ENCODE measurements around the gene PECR. TPM values are rescaled to one million over a fixed set of nuclear protein-coding genes. Genes with fewer than 3 reads are reported as not detected.
A peak's percentile ranks its signal among the peaks of the same experiment; 100 is the strongest.

The PECR gene
- total RNA-seq, 1 donor from 2014 or later, result 21.2 TPM

- Histone ChIP-seq H3K4me2 (no peak overlapping the region), H3K9me3 (ENCODE audit: low read depth) (no peaks in the 10 kb centered on the region), H3K27ac (no peak overlapping the region), H3K27me3 (no peaks in the 10 kb centered on the region), H3K4me1 (no peaks in the 10 kb centered on the region), H3F3A (ENCODE audit: low read depth) (no peaks in the 10 kb centered on the region), H3K4me3 (no peak overlapping the region), H2AFZ (replicated peaks) (no peak overlapping the region), H3K79me2 (ENCODE audit: low read depth) (no peaks in the 10 kb centered on the region), H4K20me1 (ENCODE audit: low read depth) (no peaks in the 10 kb centered on the region), H3K36me3 (peaks cover 10% of the 10 kb centered on the region), H3K9ac (no peak overlapping the region)
- Mint-ChIP-seq H3K36me3 (peaks cover 3% of the 10 kb centered on the region), H3K27ac (peak overlapping the region; percentile 50), H3K4me1 (no peaks in the 10 kb centered on the region), H3K27me3 (ENCODE audit: insufficient read depth, low read depth) (no peaks in the 10 kb centered on the region), H3K4me3 (no peak overlapping the region), H3K9me3 (no peaks in the 10 kb centered on the region)
- TF ChIP-seq EZH2 (IDR thresholded peaks at IDR 0.05) (no peak), CTCF (IDR thresholded peaks at IDR 0.05) (no peak), EZH2phosphoT487 (IDR thresholded peaks at IDR 0.05) (no peak)
- DNase-seq (ENCODE audit: low spot score), result no peak
Measured at GRCh38 chr2:216057688-216058193, 23.9 kb downstream of the PECR start.

- Histone ChIP-seq H3K4me3 (no peak overlapping the region), H3K9ac (no peak overlapping the region), H3K27me3 (no peaks in the 10 kb centered on the region), H4K20me1 (ENCODE audit: low read depth) (no peaks in the 10 kb centered on the region), H2AFZ (replicated peaks) (no peak overlapping the region), H3K9me3 (ENCODE audit: low read depth) (no peaks in the 10 kb centered on the region), H3K4me2 (no peak overlapping the region), H3K4me1 (no peaks in the 10 kb centered on the region), H3K79me2 (ENCODE audit: low read depth) (no peaks in the 10 kb centered on the region), H3K27ac (no peak overlapping the region), H3F3A (ENCODE audit: low read depth) (no peaks in the 10 kb centered on the region), H3K36me3 (peaks cover 10% of the 10 kb centered on the region)
- H3K4me3 Mint-ChIP-seq, result no peak overlapping the region
- H3K27me3 Mint-ChIP-seq (ENCODE audit: insufficient read depth, low read depth), result no peaks in the 10 kb centered on the region
- no peak overlapping the region for H3K27ac Mint-ChIP-seq
- H3K9me3 Mint-ChIP-seq, result no peaks in the 10 kb centered on the region
- DNase-seq (ENCODE audit: low spot score), result no peak
- no peak for TF ChIP-seq EZH2phosphoT487 (IDR thresholded peaks at IDR 0.05)
- TF ChIP-seq EZH2 (IDR thresholded peaks at IDR 0.05), result no peak
- no peak for TF ChIP-seq CTCF (IDR thresholded peaks at IDR 0.05)
- peaks cover 7% of the 10 kb centered on the region for H3K36me3 Mint-ChIP-seq
- no peaks in the 10 kb centered on the region for H3K4me1 Mint-ChIP-seq
Measured at GRCh38 chr2:216056739-216057138, 24.9 kb downstream of the PECR start.

DNA sequence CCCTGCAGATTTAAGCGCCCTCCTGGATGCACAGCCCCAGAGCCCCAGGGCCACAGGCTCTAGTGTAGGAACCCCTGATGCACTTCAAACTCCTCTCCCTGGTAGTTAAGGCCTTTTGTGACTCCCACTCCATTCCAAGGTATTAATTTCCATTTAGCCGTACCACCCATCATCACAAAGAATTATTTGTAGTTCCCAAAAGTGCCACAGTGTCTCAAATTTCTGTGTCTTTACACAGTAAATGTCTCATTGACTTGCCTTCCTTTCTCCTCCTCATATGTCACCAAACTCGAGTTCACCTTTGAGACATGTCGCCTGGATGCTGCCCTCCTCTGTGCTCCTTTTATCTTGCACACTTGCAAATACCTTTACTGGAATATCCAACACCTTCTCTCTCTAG is 25.9 kb downstream of the PECR start:
- Histone ChIP-seq H3K9ac (no peak overlapping the region), H3K36me3 (peaks cover 6% of the 10 kb centered on the region), H3K27ac (no peak overlapping the region), H3K4me1 (no peaks in the 10 kb centered on the region), H3K9me3 (ENCODE audit: low read depth) (no peaks in the 10 kb centered on the region), H3K27me3 (no peaks in the 10 kb centered on the region), H3K4me3 (no peak overlapping the region), H3K4me2 (no peak overlapping the region), H3K79me2 (ENCODE audit: low read depth) (no peaks in the 10 kb centered on the region), H3F3A (ENCODE audit: low read depth) (no peaks in the 10 kb centered on the region), H4K20me1 (ENCODE audit: low read depth) (no peaks in the 10 kb centered on the region), H2AFZ (replicated peaks) (no peak overlapping the region)
- Mint-ChIP-seq H3K36me3 (peaks cover 7% of the 10 kb centered on the region), H3K27me3 (ENCODE audit: insufficient read depth, low read depth) (no peaks in the 10 kb centered on the region), H3K4me1 (no peaks in the 10 kb centered on the region), H3K27ac (no peak overlapping the region), H3K4me3 (no peak overlapping the region), H3K9me3 (no peaks in the 10 kb centered on the region)
- TF ChIP-seq EZH2phosphoT487 (IDR thresholded peaks at IDR 0.05) (no peak), CTCF (IDR thresholded peaks at IDR 0.05) (no peak), EZH2 (IDR thresholded peaks at IDR 0.05) (no peak)
- no peak for DNase-seq (ENCODE audit: low spot score)

All from neural progenitor cell (in vitro differentiated cells).